NCI-H748 treated with DMSO at 0.1 percent for 48 hours (cell line): ENCODE data around the gene CDC20B.
A peak's percentile ranks its signal among the peaks of the same experiment; 100 is the strongest.
"Not testable (repeated sequence)": the region's sequence is repeated elsewhere in the genome, so short reads cannot be mapped to it uniquely, and the experiment has no call there.

Experiments used
- DNase-seq: peaks from one replicate; lab custom pipeline; 2025; lab: John Stamatoyannopoulos, UW

The CDC20B gene

DNA sequence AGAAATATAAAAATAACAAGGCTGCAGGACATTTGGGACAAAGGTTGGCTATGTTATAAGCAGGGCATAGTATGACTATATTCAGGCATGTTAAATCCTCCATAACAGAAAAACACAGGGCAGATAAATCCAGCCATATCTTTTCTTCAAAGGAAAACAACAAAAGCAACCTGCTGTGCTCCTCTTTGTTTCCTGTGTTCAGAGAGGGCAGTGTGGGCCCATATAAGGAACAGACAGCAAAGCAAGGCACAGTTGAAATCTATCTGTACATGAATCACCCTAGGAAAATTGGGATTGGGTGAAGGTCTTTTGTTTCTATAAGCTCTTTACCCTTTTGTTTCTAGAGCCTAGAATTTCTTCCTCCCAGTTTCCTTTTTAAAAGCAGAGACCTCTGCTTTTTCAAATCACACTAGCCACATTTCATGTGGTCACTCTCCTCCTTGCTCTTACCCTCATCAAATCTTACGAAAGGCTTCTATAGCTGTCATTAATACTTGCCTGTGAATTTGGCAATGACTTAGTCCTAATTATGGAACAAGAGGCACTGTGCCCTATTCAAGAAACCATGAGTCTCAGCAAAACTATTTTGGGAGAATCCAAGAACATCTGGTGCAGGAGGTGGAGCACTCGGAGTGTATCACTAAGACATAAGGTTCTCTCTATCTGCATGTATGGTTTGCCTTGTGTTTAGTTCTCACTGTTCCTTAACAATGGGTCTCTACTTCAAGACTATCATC is 68.8 kb downstream of the CDC20B start:
- no peak for DNase-seq

DNA sequence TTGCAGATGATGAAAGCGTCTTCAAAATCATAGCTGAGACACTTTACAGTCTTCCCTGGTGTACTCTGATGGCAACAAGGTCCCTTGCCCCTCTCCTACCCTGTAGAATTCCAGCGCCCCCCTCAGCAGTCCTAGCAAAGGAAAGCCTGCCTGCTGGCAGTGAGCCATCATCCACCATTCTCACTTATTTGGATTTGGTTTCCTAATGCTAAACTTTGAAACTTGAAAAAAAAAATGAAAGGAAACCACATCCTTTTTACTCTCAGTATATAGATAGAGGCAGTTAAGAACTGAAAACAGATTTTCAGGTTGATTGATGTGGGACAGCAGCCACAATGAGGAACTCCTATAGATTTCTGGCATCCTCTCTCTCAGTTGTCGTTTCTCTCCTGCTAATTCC is 70.6 kb downstream of the CDC20B start, which contains the start of gene GZMA:
Gene GZMA, plus strand, starts transcription at position 299 of the 400 bp plus-strand sequence. Its CDS starts 37 bp downstream, at position 336.
- DNase-seq: no peak

GRCh38 chr5:55101556-55102276 is 71.3 kb downstream of the CDC20B start:
- no peak for DNase-seq

DNA sequence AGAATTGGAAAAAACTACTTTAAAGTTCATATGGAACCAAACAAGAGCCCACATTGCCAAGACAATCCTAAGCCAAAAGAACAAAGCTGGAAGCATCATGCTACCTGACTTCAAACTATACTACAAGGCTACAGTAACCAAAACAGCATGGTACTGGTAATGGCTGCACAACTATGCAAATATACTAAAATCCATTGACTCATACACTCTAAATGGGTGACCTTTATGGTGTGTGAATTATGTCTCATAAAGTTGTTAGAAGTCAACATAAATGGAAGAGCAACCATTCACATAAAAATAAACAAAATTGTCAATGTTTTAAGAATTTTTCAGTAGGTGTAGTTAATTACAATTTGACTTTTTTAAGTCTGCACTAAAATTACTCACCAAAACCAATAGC is 71.8 kb downstream of the CDC20B start:
- DNase-seq: not testable (repeated sequence)

GRCh38 chr5:55096861-55097260 is 76.1 kb downstream of the CDC20B start:
- DNase-seq: peak; percentile 11

DNA sequence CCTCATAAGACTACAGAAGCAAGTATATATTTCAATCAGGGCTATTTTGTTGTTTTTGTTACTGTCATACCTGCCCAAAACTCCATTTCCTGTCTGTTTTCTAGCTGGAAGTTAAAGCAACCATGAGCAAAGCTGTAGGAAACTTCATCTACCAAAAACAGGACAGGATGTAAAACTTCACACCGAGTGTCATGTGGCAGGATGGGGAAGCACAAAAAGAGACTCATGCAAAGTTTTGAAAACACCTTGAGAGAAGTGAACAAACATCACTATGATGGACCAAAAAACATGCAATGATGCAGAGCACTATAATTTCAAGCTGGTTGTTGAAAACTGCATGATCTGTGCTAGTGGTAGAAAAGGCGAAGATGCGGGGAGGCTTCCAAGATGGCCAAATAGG is 76.8 kb downstream of the CDC20B start:
- DNase-seq: no peak

GRCh38 chr5:55091011-55091410 is 82.0 kb downstream of the CDC20B start:
- not testable (repeated sequence) for DNase-seq

- DNase-seq: not testable (repeated sequence)
Observed at GRCh38 chr5:55089301-55089700, 83.7 kb downstream of the CDC20B start.

DNA sequence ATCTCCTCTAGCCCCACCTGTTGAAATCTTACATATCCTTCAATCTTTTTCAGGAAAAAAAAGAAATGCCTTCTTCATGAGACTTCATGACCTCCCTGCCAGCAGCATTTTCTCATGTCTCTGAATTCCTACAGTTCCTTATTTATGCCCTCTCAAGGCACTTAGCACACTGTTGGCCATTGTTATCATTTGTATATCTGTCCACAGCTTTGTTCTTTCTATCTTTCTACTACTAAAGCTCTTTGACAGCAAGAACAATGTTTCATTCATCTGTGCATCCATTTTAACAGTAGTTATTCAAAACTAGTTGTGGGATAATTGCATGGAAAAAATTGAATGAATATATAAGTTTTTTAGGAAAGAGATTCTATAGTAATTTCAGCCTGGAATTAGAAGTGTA is 91.4 kb downstream of the CDC20B start:
- no peak for DNase-seq

- no peak for DNase-seq
Observed at GRCh38 chr5:55073211-55073610, 99.8 kb downstream of the CDC20B start.

GRCh38 chr5:55072666-55073065 is 100.3 kb downstream of the CDC20B start:
- no peak for DNase-seq

DNA sequence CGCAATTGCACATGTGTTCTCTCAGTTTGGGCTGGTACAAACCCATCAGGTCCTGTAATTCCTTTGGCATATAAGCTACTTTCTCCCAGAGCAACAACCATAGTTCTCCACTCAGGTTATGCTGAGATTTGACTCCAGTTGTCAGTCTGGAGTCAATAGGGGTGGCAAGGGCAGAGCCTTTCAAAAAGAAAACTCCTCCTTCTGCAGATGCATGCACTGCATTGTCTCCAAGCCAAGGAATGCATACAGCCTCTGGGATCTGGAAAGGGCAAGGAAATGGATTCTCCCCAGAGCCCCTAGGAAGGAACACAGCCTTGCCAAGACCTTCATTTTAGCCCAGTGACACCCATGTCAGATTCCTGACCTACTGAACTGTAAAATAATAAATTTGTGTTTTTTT is 101.6 kb downstream of the CDC20B start:
- no peak for DNase-seq

DNA sequence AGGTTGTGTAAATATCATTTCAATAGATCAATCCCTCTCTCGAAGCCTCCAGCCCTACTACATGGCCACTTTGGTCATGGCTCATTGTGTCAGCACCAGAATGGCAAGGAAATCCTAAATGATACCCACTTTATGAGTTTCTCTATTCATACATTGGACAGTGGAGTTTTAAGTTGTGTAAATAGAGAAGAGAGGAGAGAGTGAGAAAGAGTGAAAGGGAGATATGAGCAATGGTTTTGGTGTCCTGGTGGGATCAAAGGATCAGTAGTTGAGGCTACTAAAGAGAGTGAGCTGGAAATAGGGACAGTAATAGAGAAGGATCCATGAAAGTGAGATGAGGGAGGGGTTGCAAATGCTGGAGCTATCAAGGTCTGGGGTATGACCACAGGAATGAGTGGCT is 102.0 kb downstream of the CDC20B start:
- no peak for DNase-seq

GRCh38 chr5:55066277-55066676 is 106.7 kb downstream of the CDC20B start:
- DNase-seq: no peak

- no peak for DNase-seq
Observed at GRCh38 chr5:55064523-55064922, 108.5 kb downstream of the CDC20B start.

GRCh38 chr5:55063899-55064298 is 109.1 kb downstream of the CDC20B start:
- no peak for DNase-seq

- DNase-seq: no peak
Observed at GRCh38 chr5:55063220-55063863, 109.6 kb downstream of the CDC20B start.
